HG03521 (cell line): Measurements from ENCODE around the gene PRIM2.
"Not testable (repeated sequence)": the region's sequence is repeated elsewhere in the genome, so short reads cannot be mapped to it uniquely, and the experiment has no call there.

Source experiments
- ATAC-seq: cut with Tn5 transposase; IDR thresholded peaks from one replicate; pipeline ENCODE4 v1.9.1; 2021; ENCODE audit warnings: mild to moderate bottlenecking, moderate library complexity; ENCODE audit not compliant: unreplicated experiment

PRIM2 gene, protein sequence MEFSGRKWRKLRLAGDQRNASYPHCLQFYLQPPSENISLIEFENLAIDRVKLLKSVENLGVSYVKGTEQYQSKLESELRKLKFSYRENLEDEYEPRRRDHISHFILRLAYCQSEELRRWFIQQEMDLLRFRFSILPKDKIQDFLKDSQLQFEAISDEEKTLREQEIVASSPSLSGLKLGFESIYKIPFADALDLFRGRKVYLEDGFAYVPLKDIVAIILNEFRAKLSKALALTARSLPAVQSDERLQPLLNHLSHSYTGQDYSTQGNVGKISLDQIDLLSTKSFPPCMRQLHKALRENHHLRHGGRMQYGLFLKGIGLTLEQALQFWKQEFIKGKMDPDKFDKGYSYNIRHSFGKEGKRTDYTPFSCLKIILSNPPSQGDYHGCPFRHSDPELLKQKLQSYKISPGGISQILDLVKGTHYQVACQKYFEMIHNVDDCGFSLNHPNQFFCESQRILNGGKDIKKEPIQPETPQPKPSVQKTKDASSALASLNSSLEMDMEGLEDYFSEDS

DNA sequence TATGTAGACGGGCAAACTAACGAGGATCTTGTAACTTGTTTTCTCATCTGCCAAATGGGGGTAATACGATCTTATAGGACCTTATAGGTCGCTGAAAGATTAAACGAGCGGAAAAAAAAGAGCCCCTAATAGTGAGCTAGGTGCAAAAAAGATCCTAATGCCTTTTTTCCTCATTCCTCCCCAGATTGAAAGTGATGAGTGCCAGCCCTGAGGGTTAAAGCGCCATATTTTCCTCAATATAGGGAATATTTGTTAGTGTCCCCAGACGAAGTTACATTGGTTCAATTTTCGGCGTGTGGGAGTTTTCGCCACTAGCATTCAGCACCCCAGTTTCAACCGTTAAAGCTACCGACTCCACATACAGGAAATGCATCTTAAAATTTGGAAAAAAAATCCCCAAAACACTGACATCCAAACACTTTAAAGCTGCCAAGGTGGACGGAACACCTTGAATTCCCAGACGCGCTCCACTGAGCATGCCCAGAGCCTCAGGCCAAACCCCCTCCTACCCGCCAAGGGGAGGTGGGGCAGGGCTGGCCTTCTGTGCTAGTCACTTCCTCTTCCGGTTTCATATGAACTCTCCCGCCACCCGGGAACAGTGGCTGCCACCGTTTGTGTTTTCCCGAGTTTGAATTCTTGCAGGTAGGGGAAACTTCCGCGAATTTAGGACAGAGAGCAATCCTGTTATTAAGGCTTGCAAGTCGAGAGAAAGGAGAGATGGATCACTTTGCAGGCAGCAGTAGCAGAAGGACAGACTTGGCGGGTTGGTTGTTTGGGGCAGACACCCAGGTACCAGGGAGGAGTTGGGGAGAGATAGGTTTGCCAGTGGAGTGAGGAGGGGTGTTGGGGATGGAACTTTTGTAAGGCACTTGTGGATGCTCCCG is at the start of gene PRIM2:
Gene PRIM2, plus strand, starts transcription at position 571 of the 884 bp plus-strand sequence. CDS start 816 bp downstream, outside the sequence.
- peak; percentile 87 for ATAC-seq

DNA sequence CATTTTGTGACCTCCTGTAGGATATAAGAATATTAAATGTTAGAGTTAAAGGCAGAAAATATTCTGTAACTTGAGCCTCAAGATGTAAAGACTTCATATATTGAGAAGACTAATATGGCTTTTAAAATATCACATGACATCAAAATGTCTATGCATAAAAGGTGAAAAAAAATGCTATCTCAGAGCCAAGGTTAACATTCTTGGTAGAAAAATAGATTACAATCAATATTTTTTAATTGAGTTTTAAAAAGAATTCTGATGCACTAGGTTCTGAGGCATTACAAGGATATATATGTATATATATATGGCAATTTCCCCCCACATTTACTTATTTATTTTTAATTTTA is 49.2 kb upstream of the PRIM2 start:
- ATAC-seq: no peak

DNA sequence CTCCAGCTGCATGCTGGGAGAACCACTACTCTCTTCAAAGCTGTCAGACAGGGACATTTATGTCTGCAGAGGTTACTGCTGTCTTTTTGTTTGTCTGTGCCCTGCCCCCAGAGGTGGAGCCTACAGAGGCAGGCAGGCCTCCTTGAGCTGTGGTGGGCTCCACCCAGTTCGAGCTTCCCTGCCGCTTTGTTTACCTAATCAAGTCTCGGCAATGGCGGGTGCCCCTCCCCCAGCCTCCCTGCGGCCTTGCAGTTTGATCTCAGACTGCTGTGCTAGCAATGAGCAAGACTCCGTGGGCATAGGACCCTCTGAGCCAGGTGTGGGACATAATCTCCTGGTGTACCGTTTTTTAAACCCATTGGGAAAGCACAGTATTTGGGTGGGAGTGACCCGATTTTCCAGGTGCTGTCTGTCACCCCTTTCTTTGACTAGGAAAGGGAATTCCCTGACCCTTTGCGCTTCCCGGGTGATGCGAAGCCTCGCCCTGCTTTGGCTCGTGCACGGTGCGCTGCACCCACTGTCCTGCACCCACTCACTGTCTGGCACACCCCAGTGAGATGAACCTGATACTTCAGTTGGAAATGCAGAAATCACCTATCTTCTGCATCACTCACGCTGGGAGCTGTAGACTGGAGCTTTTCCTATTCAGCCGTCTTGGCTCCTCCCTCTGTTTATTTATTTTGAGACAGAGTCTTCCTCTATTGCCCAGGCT is 43.2 kb upstream of the PRIM2 start:
- not testable (repeated sequence) for ATAC-seq

DNA sequence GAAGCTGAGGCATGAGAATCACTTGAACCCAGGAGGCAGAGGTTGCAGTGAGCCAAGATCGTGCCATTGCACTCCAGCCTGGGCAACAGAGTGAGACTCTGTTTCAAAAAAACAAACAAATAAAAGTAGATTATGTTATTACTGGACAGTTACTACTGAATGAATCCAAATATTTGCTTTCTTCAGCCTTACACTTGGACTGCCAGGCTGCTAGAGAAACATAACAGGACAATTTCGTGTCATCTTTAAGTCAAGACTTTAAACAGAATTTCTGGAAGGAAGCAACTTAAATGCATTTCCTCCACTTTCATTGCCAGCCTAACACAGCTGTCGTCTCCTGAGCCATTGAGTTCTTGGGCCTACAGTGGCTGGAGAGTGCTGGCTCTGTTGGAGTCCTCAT is 42.0 kb upstream of the PRIM2 start:
- no peak for ATAC-seq

DNA sequence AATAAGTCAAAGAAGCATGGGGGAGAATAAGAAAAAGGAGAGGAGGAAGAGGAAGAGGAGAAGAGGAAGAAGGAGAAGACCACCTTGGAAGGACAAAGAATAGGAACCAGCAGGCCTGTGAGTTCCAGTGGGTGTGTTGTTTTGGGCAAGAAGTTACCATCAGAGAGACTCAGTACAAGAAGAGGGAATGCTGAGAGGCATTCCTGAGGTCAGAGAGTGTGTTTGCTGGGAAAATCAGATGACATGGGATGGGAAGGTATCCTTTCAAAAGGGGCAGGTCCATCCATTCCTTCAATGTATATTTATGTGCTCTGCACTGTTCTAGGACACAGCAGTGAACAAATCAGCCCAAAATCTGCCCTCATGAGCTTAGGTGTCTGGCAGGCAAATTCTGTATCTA is 40.5 kb upstream of the PRIM2 start:
- ATAC-seq: no peak

DNA sequence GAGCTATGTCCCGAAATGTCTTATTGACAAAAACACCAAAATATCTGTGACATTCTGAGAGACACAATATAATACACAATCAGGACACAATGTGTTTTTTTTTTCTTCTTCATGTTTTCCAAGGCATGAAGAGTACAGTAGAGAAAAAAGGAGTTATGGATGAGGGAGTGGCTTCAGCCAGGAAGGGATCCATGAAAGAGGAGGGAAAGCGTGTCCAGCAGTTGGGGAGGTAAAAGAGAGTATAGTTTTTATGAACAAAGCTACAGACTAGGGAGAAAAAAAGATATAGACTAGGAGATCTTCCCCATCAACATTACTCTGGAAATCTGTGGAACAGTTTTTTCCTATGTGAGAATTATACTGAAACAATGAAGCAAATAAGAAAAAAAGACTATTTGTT is 38.9 kb upstream of the PRIM2 start:
- ATAC-seq: no peak

DNA sequence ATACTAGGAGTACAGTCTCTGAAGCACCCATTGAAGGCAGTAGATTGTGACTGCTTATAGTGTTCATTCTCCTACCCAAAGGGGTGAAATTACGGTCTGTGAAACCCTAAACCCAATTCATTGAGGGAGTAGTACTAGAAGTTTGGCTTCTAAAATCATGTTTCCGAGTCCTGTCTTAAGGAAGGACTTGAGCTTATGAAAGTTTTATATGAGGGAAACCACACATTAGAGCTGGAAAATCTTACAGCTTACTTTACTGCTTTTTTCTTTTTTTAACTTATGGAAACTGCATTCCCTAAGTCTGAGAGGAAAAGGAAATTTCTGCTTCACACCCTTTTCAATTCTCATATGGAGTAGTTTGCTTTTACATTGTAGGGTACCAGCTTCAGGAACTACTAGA is 38.4 kb upstream of the PRIM2 start:
- no peak for ATAC-seq

DNA sequence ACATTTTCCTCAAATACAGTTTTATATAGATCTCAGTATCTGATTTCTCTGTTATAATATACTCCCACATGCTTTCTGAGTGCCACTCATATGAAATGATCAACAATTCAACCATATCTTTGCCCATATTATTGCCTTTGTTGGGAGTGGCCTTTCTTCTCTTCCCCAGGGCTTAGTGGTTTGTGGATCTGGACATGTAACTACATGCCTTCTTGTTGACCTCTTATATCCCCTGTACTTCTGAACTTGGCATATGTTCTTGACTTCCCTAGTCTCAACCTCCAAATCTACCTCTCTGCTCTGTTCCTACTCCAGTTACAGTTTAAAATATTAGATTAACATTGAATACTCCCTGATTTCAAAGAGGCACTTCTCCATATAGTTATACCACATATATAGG is 34.3 kb upstream of the PRIM2 start:
- no peak for ATAC-seq

DNA sequence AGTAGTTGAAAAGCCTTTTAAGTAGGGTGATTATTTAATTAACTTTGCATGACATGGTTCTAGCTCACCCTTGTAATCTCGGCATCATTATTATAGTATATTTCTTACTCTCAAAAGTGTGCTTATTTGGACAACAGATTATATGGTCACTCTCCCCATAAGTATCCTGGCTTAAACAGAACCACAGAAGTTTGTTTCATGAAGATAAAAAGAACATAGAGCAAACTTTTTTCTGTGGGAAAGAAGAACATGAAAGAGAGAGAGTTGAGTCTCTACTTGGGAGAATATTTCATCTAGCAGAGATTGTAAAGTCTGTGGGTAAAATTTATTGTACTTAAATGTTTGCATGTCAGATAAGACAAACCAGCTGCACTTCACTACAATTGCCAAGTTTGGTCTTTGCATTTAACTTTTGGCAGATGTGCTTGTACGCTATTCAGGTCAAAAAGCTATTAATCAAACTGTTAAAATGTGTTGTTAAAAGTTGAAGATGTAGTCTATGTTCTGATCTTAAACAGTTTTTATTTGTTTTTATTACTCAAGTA is 33.4 kb upstream of the PRIM2 start:
- no peak for ATAC-seq

DNA sequence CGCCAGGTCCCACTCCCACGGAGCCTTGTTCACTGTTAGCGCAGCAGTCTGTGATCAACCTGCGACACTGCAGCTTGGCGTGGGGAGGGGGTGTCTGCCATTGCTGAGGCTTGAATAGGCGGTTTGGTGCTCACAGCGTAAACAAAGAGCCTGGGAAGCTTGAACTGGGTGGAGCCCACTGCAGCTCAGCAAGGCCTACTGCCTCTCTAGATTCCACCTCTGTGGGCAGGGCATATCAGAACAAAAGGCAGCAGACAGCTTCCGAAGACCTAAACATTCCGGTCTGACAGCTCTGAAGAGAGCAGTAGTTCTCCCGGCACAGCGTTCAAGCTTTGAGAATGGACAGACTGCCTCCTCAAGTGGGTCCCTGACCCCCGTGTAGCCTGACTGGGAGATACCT is 29.3 kb upstream of the PRIM2 start:
- ATAC-seq: not testable (repeated sequence)

DNA sequence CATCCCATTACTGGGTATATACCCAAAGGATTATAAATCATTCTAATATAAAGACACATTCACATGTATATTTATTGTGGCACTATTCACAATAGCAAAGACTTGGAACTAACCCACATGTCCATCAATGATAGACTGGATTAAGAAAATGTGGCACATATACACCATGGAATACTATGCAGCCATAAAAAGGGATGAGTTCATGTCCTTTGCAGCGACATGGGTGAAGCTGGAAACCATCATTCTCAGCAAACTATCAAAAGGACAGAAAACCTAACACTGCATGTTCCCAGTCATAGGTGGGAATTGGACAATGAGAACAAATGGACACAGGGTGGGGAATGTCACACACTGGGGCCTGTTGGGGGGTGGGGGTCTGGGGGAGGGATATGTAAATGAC is 24.0 kb upstream of the PRIM2 start:
- ATAC-seq: not testable (repeated sequence)

DNA sequence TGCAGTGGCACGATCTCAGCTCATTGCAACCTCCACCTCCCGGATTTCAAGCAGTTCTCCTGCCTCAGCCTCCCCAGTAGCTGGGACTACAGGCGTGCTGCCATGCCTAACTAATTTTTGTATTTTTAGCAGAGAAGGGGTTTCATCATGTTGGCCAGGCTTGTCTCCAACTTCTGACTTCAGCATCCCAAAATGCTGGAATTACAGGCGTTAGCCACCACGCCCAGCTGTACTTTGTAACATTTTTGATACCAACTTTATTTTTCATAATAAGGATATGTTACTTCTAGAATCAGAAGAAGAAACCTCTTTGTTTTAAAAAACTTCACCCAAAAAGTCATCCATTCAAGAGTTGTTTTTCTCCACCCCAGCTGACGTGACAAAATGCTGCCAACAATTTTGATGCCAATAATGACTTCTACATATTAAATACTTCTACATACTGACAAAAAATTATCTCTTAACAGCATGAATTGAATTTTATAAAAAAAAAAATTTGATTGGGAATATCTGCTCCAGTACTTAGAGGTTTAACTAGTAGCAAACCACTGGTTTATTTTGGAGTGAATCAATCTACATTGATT is 22.5 kb upstream of the PRIM2 start:
- ATAC-seq: no peak

DNA sequence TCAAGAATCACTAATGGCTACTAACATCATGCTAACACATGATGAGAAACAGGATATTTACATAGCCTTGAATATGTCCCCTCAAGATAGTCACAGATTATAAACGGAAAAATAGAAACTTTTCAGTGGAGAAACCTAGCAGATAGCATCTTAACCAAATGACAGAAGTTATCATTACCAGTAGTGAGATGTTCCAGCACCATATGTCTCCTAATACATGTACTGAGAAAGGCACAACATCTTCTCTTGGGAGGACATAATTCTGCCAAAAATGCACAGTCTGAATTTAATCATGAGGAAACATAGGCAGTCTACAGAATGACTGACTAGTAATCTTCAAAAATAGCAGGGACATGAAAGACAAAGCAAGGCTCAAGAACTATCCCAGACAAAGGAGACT is 19.9 kb upstream of the PRIM2 start:
- ATAC-seq: no peak

DNA sequence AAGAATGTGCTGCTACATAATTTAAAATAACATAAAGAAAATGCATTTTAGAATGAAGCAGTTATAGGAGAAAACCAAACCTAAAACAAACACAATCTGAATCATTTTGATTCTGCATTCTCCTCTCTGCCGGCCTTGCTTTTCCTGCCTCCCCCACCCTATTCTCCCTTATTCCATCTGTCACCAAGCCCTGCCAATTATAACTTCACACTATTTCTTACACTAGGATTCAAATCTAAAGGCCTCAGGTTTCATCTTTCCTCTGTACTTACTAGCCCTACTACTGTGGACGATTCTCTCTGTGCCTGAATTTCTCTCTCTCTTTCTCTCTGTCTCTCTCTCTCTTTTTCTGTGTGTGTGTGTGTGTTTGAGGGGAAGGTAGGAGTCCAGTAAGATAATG is 18.7 kb upstream of the PRIM2 start:
- no peak for ATAC-seq

DNA sequence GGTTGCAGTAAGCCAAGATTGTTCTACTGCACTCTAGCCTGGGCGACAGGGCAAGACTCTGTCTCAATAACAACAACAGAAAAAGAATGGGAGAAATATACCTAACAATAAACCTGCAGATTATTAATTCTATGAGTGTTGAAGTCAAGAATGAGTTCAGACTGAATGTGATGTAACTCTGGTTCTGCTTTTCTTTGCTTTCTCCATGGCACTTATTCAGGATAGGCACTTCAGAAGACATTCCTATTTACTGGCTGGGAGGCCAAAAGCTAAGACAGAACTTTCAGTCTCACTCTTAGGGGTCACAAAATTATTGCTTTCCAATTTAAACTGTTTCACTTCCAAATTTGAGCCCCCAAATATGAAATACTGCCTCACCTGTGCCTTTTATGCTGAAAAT is 15.7 kb upstream of the PRIM2 start:
- ATAC-seq: no peak

DNA sequence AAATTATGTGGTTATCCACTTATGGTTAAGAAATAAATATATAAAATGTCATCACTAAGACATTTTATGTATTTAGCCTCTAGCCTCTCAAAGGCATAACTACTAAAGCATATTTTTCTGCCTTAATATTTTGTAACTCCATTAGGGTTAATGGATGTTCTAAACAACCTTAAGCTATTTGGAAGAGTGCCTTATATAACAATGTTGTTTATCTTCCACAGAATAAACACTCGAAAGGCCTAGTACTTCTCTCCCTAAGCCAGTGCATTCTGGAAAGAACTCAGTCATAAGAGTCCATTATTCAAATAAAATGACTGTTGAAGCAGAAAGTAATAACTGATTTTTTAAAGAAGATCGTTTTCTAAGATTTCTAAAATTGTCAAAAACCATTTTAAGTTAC is 15.0 kb upstream of the PRIM2 start:
- ATAC-seq: no peak

DNA sequence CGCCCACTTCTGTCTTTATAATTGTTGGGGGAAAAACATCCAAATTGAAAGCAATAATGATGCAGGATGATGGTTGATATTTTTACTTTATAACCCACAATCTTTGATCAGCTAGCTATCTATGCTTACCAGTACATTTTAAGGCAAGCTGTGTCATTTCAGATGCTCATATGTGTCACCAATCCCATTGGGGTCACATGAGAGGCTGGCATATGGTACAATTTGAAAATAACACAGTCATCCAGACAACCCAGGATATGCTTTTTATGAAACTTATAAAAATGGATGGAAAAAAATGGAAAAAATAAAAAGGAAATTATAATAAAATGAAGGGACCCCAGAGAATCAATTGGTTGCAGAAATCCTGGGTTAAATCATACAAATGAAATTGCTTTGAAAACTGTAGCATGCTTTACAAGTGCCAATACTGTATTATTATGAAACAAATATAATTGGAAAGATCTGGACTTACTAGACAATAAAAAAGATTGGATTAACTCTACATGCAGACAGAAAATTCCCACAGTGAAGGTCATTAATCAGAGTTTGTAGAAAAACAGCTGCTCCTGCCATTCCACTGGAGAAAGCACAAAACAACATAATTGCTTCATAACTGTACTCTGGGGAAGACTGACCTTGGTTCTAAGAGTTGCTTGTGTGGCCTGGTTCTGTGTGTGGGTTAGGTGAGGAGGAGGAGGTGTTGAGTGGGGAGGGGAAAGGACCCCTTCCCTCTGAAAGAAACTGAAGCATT is 13.3 kb upstream of the PRIM2 start:
- no peak for ATAC-seq

DNA sequence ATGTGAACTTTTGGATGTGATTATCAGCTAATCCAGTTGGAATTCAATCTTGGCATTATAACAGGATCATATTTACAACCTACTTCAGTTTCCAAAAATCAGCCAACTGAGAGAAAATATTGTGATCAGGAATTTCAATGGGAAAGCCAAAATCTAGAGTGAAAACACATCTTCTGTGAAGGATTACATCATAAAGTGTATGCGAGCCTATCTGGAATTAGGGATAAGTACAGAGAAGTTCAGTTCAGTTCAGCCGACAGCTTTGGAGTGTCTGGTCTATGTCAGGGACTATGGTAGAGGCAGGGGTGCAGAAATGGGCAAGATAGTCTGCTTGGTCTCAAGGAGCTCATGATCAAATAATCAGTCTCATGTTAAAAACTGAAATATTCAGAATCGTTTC is 12.3 kb upstream of the PRIM2 start:
- ATAC-seq: no peak

DNA sequence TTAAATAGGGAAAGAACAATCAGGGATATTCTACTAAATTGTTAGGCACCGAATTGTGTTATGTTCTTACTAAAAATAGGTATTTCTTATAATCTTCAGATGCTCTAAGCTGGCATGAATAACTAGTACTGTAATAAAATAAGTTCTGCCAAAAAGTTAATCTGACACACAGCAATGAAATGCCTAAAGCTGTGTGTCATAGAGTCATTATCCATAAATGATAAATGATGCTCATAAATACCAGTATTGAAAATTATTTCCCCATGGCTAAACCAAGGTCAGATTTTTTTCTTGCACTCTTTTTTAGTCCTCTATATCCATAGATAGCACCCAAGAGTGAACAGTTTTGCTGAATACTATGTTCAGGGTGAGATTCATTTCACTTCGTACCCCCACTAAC is 11.7 kb upstream of the PRIM2 start:
- no peak for ATAC-seq

DNA sequence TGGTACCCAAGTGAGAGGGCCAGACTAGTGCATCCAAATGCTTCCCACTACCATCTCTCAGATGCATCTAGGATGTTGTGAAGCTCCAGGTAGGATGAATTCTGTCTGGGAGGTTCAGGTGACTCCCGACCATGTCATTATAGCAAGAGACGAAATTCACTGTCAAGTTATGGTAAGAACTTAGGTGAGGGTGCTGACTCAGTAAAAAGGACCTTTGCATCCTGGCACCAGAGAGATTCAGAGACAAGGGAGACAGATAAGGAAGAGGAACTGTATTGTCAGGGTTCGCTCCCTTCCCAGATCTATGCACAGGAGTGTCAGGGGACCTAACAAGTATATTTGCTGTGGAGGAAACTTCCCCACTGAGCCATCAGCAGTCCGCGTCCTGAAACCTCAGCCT is 11.2 kb upstream of the PRIM2 start:
- no peak for ATAC-seq
